Fibroblast of lung (primary cell): ENCODE data around the gene SOX10. TPM values are rescaled to one million over a fixed set of nuclear protein-coding genes. Genes with fewer than 3 reads are reported as not detected.
"Not testable (repeated sequence)": the region's sequence is repeated elsewhere in the genome, so short reads cannot be mapped to it uniquely, and the experiment has no call there.

Experiments
- DNase-seq, 2 donors: peaks; one replicate each; pipeline versions ENCODE4 v3.0.0 to v3.0.0-alpha.2; 2010; ENCODE audit warnings: low read depth in 2 of 2
- H2AFZ ChIP-seq: 2 replicates; pipeline ENCODE4 v1.5.1; 2012; ENCODE audit warnings: low read length, control low read depth, inconsistent platforms
- H3K27ac ChIP-seq: 2 replicates; pipeline ENCODE4 v1.5.1; 2011; ENCODE audit warnings: low read length, control low read depth; ENCODE audit not compliant: insufficient read depth
- H3K27me3 ChIP-seq: 2 replicates; pipeline ENCODE4 v1.5.1; 2011; ENCODE audit warnings: mild to moderate bottlenecking, low read length; ENCODE audit not compliant: control insufficient read depth, insufficient read depth
- H3K36me3 ChIP-seq: 2 replicates; pipeline ENCODE4 v1.5.1; 2011; ENCODE audit warnings: low read length; ENCODE audit not compliant: control insufficient read depth, insufficient read depth
- H3K4me1 ChIP-seq: 2 replicates; pipeline ENCODE4 v1.5.1; 2011; ENCODE audit warnings: low read length; ENCODE audit not compliant: control insufficient read depth, insufficient read depth; ENCODE audit errors: extremely low read depth
- H3K4me2 ChIP-seq: 2 replicates; pipeline ENCODE4 v1.5.1; 2011; ENCODE audit warnings: low read length, control low read depth; ENCODE audit not compliant: insufficient read depth; ENCODE audit errors: extremely low read depth
- H3K4me3 ChIP-seq, 4 experiments: fragments of 200-600 bp in 1 of 4; sonication (generic) in 1 of 4; replicated peaks in 1 of 4; 2 replicates each; pipeline ENCODE4 v1.5.1; 2011 to 2016; ENCODE audit warnings: low read length in 4 of 4, low read depth in 3 of 4, mild to moderate bottlenecking in 3 of 4, control low read depth in 2 of 4, inconsistent platforms in 1 of 4, mixed read lengths in 1 of 4; ENCODE audit not compliant: insufficient read depth in 1 of 4; ENCODE audit errors: control extremely low read depth in 1 of 4
- H3K79me2 ChIP-seq: 2 replicates; pipeline ENCODE4 v1.5.1; 2012; ENCODE audit warnings: mild to moderate bottlenecking, low read length, inconsistent platforms; ENCODE audit not compliant: control insufficient read depth, insufficient read depth
- H3K9ac ChIP-seq: 2 replicates; pipeline ENCODE4 v1.5.1; 2011; ENCODE audit warnings: mild to moderate bottlenecking, low read length, control low read depth; ENCODE audit not compliant: insufficient read depth
- H3K9me3 ChIP-seq: 2 replicates; pipeline ENCODE4 v1.5.1; 2012; ENCODE audit warnings: low read depth, low read length; ENCODE audit not compliant: control insufficient read depth, insufficient read depth
- H4K20me1 ChIP-seq: 2 replicates; pipeline ENCODE4 v1.5.1; 2011; ENCODE audit warnings: low read length; ENCODE audit not compliant: control insufficient read depth, insufficient read depth; ENCODE audit errors: extremely low read depth
- EZH2 ChIP-seq: IDR thresholded peaks from 2 replicates; pipeline ENCODE4 v1.5.1; 2012; ENCODE audit warnings: low read length, control low read depth, mild to moderate bottlenecking; ENCODE audit errors: missing control alignments
- polyA plus RNA-seq, 2 donors: library from polyadenylated mRNA; depleted of rRNA in 1 of 2; stranded (reverse) in 1 of 2; unstranded in 1 of 2; fragments of >200 nt; gene quantifications; 2 replicates each; pipeline ENCODE4 v1.2.1, GENCODE V29; 2011 to 2012; ENCODE audit warnings: missing spikeins in 1 of 2
- total RNA-seq: library from RNA; depleted of rRNA; stranded (reverse); fragments of >200 nt; gene quantifications from 2 replicates; pipeline ENCODE4 v1.2.1, GENCODE V29; 2014
- TF ChIP-seq, protein P1 (sequence below), 2 donors: IDR thresholded peaks in 1 of 2; conservative IDR thresholded peaks in 1 of 2; 1 replicate in 1 of 2; 2 replicates in 1 of 2; pipeline ENCODE4 v1.5.1; 2011 to 2012; ENCODE audit warnings: low read length in 2 of 2, control low read depth in 1 of 2, inconsistent platforms in 1 of 2, low read depth in 1 of 2, mild to moderate bottlenecking in 1 of 2

SOX10 gene
- total and polyA plus RNA-seq, 2 donors (not counting 1 experiment from before 2014, with no cell fraction given) = not detected

- no peak for DNase-seq
- H3K4me2 ChIP-seq = no peak overlapping the region
- H3K9ac ChIP-seq = no peak overlapping the region
- TF ChIP-seq, protein P1, sequence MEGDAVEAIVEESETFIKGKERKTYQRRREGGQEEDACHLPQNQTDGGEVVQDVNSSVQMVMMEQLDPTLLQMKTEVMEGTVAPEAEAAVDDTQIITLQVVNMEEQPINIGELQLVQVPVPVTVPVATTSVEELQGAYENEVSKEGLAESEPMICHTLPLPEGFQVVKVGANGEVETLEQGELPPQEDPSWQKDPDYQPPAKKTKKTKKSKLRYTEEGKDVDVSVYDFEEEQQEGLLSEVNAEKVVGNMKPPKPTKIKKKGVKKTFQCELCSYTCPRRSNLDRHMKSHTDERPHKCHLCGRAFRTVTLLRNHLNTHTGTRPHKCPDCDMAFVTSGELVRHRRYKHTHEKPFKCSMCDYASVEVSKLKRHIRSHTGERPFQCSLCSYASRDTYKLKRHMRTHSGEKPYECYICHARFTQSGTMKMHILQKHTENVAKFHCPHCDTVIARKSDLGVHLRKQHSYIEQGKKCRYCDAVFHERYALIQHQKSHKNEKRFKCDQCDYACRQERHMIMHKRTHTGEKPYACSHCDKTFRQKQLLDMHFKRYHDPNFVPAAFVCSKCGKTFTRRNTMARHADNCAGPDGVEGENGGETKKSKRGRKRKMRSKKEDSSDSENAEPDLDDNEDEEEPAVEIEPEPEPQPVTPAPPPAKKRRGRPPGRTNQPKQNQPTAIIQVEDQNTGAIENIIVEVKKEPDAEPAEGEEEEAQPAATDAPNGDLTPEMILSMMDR (conservative IDR thresholded peaks at IDR 0.05 in 1 of 2, IDR thresholded peaks at IDR 0.05 in 1 of 2; ENCODE audit: low read depth in 1 of 2, low read length in 2 of 2) = no peak
- TF ChIP-seq EZH2 = no peak
- no peaks in the 10 kb centered on the region for H3K27me3 ChIP-seq
- H2AFZ ChIP-seq = no peak overlapping the region
- no peak overlapping the region for H3K4me3 ChIP-seq
- no peaks in the 10 kb centered on the region for H3K9me3 ChIP-seq
- H3K79me2 ChIP-seq = no peaks in the 10 kb centered on the region
- peaks cover 2% of the 10 kb centered on the region for H3K4me1 ChIP-seq
- H3K27ac ChIP-seq = no peak overlapping the region
- peaks cover 13% of the 10 kb centered on the region for H3K36me3 ChIP-seq
- H4K20me1 ChIP-seq = peaks cover 1% of the 10 kb centered on the region
Observed at GRCh38 chr22:37961062-37961461, 23.3 kb downstream of the SOX10 start.

- no peaks in the 10 kb centered on the region for H3K9me3 ChIP-seq
- peaks cover 7% of the 10 kb centered on the region for H3K79me2 ChIP-seq
- DNase-seq = no peak
- H3K9ac ChIP-seq = no peak overlapping the region
- TF ChIP-seq, protein P1 (conservative IDR thresholded peaks at IDR 0.05 in 1 of 2, IDR thresholded peaks at IDR 0.05 in 1 of 2; ENCODE audit: low read depth in 1 of 2, low read length in 2 of 2) = no peak
- TF ChIP-seq EZH2 = no peak
- no peaks in the 10 kb centered on the region for H3K27me3 ChIP-seq
- H3K4me1 ChIP-seq = no peaks in the 10 kb centered on the region
- no peak overlapping the region for H3K27ac ChIP-seq
- no peak overlapping the region for H2AFZ ChIP-seq
- no peak overlapping the region for H3K4me3 ChIP-seq
- no peak overlapping the region for H3K4me2 ChIP-seq
- H3K36me3 ChIP-seq = peaks cover 13% of the 10 kb centered on the region
- H4K20me1 ChIP-seq = no peaks in the 10 kb centered on the region
Observed at GRCh38 chr22:37959231-37959825, 25.0 kb downstream of the SOX10 start.

DNA sequence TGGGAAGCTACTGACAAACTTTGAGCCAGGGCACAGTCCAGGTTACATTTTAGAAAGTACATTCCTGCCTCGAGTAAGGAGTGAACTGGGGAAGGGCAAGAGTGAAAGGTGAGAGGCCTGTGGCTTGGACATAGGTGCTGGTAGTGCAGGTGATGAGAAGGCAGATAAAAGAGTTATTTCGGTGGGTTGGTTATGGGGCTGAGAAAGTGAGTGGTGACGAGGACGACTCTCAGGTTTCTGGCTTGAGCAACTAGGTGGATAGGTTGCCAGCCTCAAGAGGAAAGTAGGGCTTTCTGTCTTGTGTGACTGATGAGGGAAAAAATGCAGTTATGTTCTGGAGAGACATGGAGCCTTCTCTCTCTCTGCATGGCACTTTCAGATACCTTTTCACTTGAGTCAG is 27.1 kb downstream of the SOX10 start:
- H2AFZ ChIP-seq = no peak overlapping the region
- H3K4me3 ChIP-seq = no peak overlapping the region
- peaks cover 13% of the 10 kb centered on the region for H3K36me3 ChIP-seq
- H3K27ac ChIP-seq = no peak overlapping the region
- no peaks in the 10 kb centered on the region for H3K9me3 ChIP-seq
- no peak for TF ChIP-seq EZH2
- TF ChIP-seq, protein P1 (conservative IDR thresholded peaks at IDR 0.05 in 1 of 2, IDR thresholded peaks at IDR 0.05 in 1 of 2; ENCODE audit: low read depth in 1 of 2, low read length in 2 of 2) = no peak
- H3K9ac ChIP-seq = no peak overlapping the region
- no peaks in the 10 kb centered on the region for H4K20me1 ChIP-seq
- H3K27me3 ChIP-seq = no peaks in the 10 kb centered on the region
- H3K4me2 ChIP-seq = no peak overlapping the region
- peaks cover 15% of the 10 kb centered on the region for H3K79me2 ChIP-seq
- no peak for DNase-seq
- peaks cover 4% of the 10 kb centered on the region for H3K4me1 ChIP-seq

DNA sequence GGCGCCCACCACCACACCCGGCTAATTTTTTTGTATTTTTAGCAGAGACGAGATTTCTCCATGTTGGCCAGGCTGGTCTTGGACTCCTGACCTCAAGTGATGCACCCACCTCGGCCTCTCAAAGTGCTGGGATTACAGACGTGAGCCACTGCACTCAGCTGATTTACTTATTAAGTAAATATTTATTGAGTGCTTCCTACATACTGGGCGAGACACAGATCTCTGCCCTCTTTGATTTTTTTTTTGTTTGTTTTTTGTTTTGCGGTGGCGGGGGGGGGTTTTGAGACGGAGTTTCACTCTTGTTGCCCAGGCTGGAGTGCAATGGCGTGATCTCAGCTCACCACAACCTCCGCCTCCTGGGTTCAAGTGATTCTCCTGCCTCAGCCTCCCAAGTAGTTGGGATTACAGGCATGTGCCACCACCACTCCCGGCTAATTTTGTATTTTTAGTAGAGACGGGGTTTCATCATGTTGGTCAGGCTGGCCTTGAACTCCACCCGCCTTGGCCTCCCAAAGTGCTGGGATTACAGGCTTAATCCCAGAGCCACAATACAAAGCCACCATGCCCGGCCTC is 28.4 kb downstream of the SOX10 start:
- H3K9ac ChIP-seq, H3K27ac ChIP-seq, DNase-seq, H3K4me1 ChIP-seq, H4K20me1 ChIP-seq, H2AFZ ChIP-seq, H3K27me3 ChIP-seq, H3K4me2 ChIP-seq, H3K4me3 ChIP-seq, H3K9me3 ChIP-seq: not testable (repeated sequence)
- Histone ChIP-seq H3K36me3 (peaks cover 11% of the 10 kb centered on the region), H3K79me2 (peaks cover 15% of the 10 kb centered on the region)
